Neural cell (in vitro differentiated cells): ENCODE measurements around the gene CABLES2.

Experiments
- EP300 ChIP-seq: fragments of 450-650 bp; conservative IDR thresholded peaks from 2 replicates; pipeline ENCODE4 v1.6.1; 2014; ENCODE audit warnings: antibody characterized with exemption, mild to moderate bottlenecking, moderate library complexity; ENCODE audit not compliant: poor library complexity, severe bottlenecking
- EZH2 ChIP-seq: fragments of 200-600, 300-800 bp; shearing (Covaris generic), sonication (generic); IDR thresholded peaks from 2 replicates; pipeline ENCODE4 v1.6.1; 2014; ENCODE audit warnings: antibody characterized with exemption, low read length, borderline replicate concordance, mild to moderate bottlenecking; ENCODE audit not compliant: insufficient read depth, poor library complexity, severe bottlenecking
- MXI1 ChIP-seq: fragments of 450-650 bp; conservative IDR thresholded peaks from 2 replicates; pipeline ENCODE4 v1.6.1; 2014; ENCODE audit warnings: antibody characterized with exemption, mild to moderate bottlenecking; ENCODE audit not compliant: poor library complexity, severe bottlenecking
- TF ChIP-seq, protein P1 (sequence below): fragments of 450-650 bp; IDR thresholded peaks from 2 replicates; pipeline ENCODE4 v1.5.1; 2014; ENCODE audit warnings: antibody characterized with exemption, mild to moderate bottlenecking, moderate library complexity; ENCODE audit not compliant: poor library complexity, severe bottlenecking
- TF ChIP-seq, protein P2 (sequence below): IDR thresholded peaks from 2 replicates; pipeline ENCODE4 v1.6.1; 2012; ENCODE audit warnings: borderline replicate concordance

GRCh38 chr20:62416651-62417637, 9.9 kb upstream of the CABLES2 start:
- TF ChIP-seq, protein P1, sequence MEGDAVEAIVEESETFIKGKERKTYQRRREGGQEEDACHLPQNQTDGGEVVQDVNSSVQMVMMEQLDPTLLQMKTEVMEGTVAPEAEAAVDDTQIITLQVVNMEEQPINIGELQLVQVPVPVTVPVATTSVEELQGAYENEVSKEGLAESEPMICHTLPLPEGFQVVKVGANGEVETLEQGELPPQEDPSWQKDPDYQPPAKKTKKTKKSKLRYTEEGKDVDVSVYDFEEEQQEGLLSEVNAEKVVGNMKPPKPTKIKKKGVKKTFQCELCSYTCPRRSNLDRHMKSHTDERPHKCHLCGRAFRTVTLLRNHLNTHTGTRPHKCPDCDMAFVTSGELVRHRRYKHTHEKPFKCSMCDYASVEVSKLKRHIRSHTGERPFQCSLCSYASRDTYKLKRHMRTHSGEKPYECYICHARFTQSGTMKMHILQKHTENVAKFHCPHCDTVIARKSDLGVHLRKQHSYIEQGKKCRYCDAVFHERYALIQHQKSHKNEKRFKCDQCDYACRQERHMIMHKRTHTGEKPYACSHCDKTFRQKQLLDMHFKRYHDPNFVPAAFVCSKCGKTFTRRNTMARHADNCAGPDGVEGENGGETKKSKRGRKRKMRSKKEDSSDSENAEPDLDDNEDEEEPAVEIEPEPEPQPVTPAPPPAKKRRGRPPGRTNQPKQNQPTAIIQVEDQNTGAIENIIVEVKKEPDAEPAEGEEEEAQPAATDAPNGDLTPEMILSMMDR, result no peak
- TF ChIP-seq EZH2 (no peak), MXI1 (no peak), EP300 (no peak)
- TF ChIP-seq, protein P2, sequence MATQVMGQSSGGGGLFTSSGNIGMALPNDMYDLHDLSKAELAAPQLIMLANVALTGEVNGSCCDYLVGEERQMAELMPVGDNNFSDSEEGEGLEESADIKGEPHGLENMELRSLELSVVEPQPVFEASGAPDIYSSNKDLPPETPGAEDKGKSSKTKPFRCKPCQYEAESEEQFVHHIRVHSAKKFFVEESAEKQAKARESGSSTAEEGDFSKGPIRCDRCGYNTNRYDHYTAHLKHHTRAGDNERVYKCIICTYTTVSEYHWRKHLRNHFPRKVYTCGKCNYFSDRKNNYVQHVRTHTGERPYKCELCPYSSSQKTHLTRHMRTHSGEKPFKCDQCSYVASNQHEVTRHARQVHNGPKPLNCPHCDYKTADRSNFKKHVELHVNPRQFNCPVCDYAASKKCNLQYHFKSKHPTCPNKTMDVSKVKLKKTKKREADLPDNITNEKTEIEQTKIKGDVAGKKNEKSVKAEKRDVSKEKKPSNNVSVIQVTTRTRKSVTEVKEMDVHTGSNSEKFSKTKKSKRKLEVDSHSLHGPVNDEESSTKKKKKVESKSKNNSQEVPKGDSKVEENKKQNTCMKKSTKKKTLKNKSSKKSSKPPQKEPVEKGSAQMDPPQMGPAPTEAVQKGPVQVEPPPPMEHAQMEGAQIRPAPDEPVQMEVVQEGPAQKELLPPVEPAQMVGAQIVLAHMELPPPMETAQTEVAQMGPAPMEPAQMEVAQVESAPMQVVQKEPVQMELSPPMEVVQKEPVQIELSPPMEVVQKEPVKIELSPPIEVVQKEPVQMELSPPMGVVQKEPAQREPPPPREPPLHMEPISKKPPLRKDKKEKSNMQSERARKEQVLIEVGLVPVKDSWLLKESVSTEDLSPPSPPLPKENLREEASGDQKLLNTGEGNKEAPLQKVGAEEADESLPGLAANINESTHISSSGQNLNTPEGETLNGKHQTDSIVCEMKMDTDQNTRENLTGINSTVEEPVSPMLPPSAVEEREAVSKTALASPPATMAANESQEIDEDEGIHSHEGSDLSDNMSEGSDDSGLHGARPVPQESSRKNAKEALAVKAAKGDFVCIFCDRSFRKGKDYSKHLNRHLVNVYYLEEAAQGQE, result no peak
